ENCODE data around the gene ADK. TPM values are rescaled to one million over a fixed set of nuclear protein-coding genes. Genes with fewer than 3 reads are reported as not detected.

Gene ADK
- total RNA-seq, 2 donors from 2014 or later = 14.4 to 24.3 TPM

GRCh38 chr10:74328388-74328787 lies 177.4 kb downstream of the ADK start:
- TF ChIP-seq, protein P1, sequence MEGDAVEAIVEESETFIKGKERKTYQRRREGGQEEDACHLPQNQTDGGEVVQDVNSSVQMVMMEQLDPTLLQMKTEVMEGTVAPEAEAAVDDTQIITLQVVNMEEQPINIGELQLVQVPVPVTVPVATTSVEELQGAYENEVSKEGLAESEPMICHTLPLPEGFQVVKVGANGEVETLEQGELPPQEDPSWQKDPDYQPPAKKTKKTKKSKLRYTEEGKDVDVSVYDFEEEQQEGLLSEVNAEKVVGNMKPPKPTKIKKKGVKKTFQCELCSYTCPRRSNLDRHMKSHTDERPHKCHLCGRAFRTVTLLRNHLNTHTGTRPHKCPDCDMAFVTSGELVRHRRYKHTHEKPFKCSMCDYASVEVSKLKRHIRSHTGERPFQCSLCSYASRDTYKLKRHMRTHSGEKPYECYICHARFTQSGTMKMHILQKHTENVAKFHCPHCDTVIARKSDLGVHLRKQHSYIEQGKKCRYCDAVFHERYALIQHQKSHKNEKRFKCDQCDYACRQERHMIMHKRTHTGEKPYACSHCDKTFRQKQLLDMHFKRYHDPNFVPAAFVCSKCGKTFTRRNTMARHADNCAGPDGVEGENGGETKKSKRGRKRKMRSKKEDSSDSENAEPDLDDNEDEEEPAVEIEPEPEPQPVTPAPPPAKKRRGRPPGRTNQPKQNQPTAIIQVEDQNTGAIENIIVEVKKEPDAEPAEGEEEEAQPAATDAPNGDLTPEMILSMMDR (IDR thresholded peaks at IDR 0.05) = no peak
- no peak for DNase-seq (ENCODE audit: low spot score)
- H3K36me3 ChIP-seq = no peaks in the 10 kb centered on the region
- no peak for ATAC-seq (ENCODE audit: insufficient number of reproducible peaks, low FRiP score, low read depth)
- no peaks in the 10 kb centered on the region for H3K9me3 ChIP-seq
- no peaks in the 10 kb centered on the region for H3K27me3 ChIP-seq (replicated peaks; ENCODE audit: insufficient read depth)
- H3K4me1 ChIP-seq (ENCODE audit: control insufficient read depth in 1 of 2, low read depth in 2 of 2) = no peaks in the 10 kb centered on the region
- H3K27ac ChIP-seq = no peak overlapping the region
- H3K4me3 ChIP-seq = no peak overlapping the region

DNA sequence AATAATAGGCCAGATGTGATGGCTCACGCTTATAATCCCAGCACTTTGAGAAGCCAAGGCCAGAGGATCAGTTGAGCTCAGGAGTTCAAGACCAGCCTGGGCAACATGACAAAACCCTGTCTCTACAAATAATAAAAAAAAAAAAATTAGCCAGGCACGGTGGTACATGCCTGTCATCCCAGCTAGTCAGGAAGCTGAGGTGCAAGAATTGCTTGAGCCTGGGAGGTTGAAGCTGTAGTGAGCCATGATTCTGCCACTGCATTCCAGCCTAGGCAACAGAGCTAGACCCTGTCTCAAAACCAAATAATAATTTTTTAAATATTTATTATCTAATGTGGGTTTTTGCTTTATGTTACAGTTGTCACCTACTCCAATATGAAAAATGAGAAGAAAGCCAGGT lies 178.9 kb downstream of the ADK start:
- no peak overlapping the region for H3K4me3 ChIP-seq
- H3K27me3 ChIP-seq (replicated peaks; ENCODE audit: insufficient read depth) = no peaks in the 10 kb centered on the region
- no peak for DNase-seq (ENCODE audit: low spot score)
- H3K27ac ChIP-seq = no peak overlapping the region
- H3K4me1 ChIP-seq (ENCODE audit: control insufficient read depth in 1 of 2, low read depth in 2 of 2) = no peaks in the 10 kb centered on the region
- TF ChIP-seq, protein P1 (IDR thresholded peaks at IDR 0.05) = no peak
- H3K9me3 ChIP-seq = peaks cover 3% of the 10 kb centered on the region
- no peak for ATAC-seq (ENCODE audit: insufficient number of reproducible peaks, low FRiP score, low read depth)
- H3K36me3 ChIP-seq = no peaks in the 10 kb centered on the region

DNA sequence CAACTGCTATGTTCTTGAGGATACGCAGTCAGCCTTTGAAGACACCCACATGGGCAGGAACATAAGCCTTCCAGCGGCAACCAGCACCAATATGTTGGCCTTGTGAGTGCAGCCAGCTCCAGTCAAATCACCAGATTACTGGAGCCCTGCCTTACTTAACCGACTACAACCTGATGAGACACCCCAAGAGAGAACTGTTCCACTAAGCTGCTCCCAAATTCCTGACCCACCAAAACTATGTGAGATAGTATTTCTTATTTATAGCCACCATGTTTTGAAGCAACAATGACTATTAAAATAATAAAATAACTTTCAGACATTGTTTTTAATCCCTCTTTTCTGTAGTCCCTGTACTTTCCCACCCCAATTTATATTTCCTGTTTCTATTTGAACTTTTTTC lies 179.6 kb downstream of the ADK start:
- ATAC-seq (ENCODE audit: insufficient number of reproducible peaks, low FRiP score, low read depth) (no peak), DNase-seq (ENCODE audit: low spot score) (no peak)
- Histone ChIP-seq H3K27ac (no peak overlapping the region), H3K36me3 (no peaks in the 10 kb centered on the region), H3K9me3 (peaks cover 3% of the 10 kb centered on the region), H3K4me3 (no peak overlapping the region), H3K27me3 (replicated peaks; ENCODE audit: insufficient read depth) (no peaks in the 10 kb centered on the region), H3K4me1 (ENCODE audit: control insufficient read depth in 1 of 2, low read depth in 2 of 2) (no peaks in the 10 kb centered on the region)
- TF ChIP-seq, protein P1 (IDR thresholded peaks at IDR 0.05) = no peak

GRCh38 chr10:74332398-74332797 lies 181.4 kb downstream of the ADK start:
- Histone ChIP-seq H3K36me3 (no peaks in the 10 kb centered on the region), H3K4me3 (no peak overlapping the region), H3K27me3 (replicated peaks; ENCODE audit: insufficient read depth) (no peaks in the 10 kb centered on the region), H3K9me3 (peaks cover 3% of the 10 kb centered on the region), H3K27ac (no peak overlapping the region), H3K4me1 (ENCODE audit: control insufficient read depth in 1 of 2, low read depth in 2 of 2) (no peaks in the 10 kb centered on the region)
- TF ChIP-seq, protein P1 (IDR thresholded peaks at IDR 0.05) = no peak
- ATAC-seq (ENCODE audit: insufficient number of reproducible peaks, low FRiP score, low read depth) (no peak), DNase-seq (ENCODE audit: low spot score) (no peak)

GRCh38 chr10:74333174-74333573 lies 182.2 kb downstream of the ADK start:
- ATAC-seq (ENCODE audit: insufficient number of reproducible peaks, low FRiP score, low read depth) (no peak), DNase-seq (ENCODE audit: low spot score) (no peak)
- no peak overlapping the region for H3K27ac ChIP-seq
- H3K4me1 ChIP-seq (ENCODE audit: control insufficient read depth in 1 of 2, low read depth in 2 of 2) = no peaks in the 10 kb centered on the region
- TF ChIP-seq, protein P1 (IDR thresholded peaks at IDR 0.05) = no peak
- H3K9me3 ChIP-seq = peaks cover 3% of the 10 kb centered on the region
- H3K4me3 ChIP-seq = no peak overlapping the region
- H3K36me3 ChIP-seq = no peaks in the 10 kb centered on the region
- H3K27me3 ChIP-seq (replicated peaks; ENCODE audit: insufficient read depth) = no peaks in the 10 kb centered on the region

Measured in thoracic aorta (tissue), 2 donors.